K562 (cell line): ENCODE data around the gene VWA3B. TPM values are rescaled to one million over a fixed set of nuclear protein-coding genes. Genes with fewer than 3 reads are reported as not detected.
"Not testable (repeated sequence)": the region's sequence is repeated elsewhere in the genome, so short reads cannot be mapped to it uniquely, and the experiment has no call there.

Experiments
- ATAC-seq: fragments of 200-7000 bp; cut with Tn5 transposase; 3 replicates; pipeline ENCODE4 v1.9.1; 2020; ENCODE audit warnings: moderate library complexity
- BruUV-seq: library from RNA; stranded (reverse); fragments of 400-500 nt; replicated peaks from 2 replicates; lab custom pipeline; 2021; lab: Mats Ljungman, UMichigan
- CTCF ChIA-PET: fragments of 300-600 bp; formaldehyde crosslinking; extraction: SDS; loops from one replicate; lab custom pipeline; 2021; ENCODE audit warnings: low intra/inter-chr PET ratio; lab: Yijun Ruan, JAX
- POLR2A ChIA-PET: fragments of 300-600, 350-650 bp; sonication (Branson Sonifier 250); formaldehyde crosslinking; extraction: SDS; loops from one replicate; lab custom pipeline; 2021; ENCODE audit warnings: antibody characterized with exemption, inconsistent platforms; lab: Yijun Ruan, JAX
- DNase-seq, 4 experiments: peaks; one replicate each; pipeline versions ENCODE4 v3.0.0 to v3.0.0-alpha.2; 2011 to 2018; ENCODE audit warnings: low spot score in 3 of 4, mixed read lengths in 3 of 4; ENCODE audit errors: extremely low read depth in 1 of 4
- FAIRE-seq: peaks from 2 replicates; lab custom pipeline; 2011; peaks lifted over from hg19 to GRCh38; lab: Jason Lieb, UNC
- H2AFZ ChIP-seq: 2 replicates; pipeline ENCODE4 v1.6.0; 2011; ENCODE audit warnings: low read depth, low read length, control low read depth, inconsistent platforms
- H3K27ac ChIP-seq: fragments of 200-600 bp; 3 replicates; pipeline ENCODE4 v1.8.0; 2011; ENCODE audit warnings: low read depth, mild to moderate bottlenecking, control low read depth, inconsistent platforms, low read length, moderate library complexity, mixed read lengths; ENCODE audit errors: extremely low read depth
- H3K27me3 ChIP-seq, 2 experiments: fragments of 300-600 bp in 1 of 2; 2 replicates in 1 of 2; 3 replicates in 1 of 2; pipeline versions ENCODE4 v1.6.0 to v1.8.0; 2011; ENCODE audit warnings: inconsistent platforms in 2 of 2, low read length in 2 of 2, mild to moderate bottlenecking in 1 of 2, mixed read lengths in 1 of 2, moderate library complexity in 1 of 2; ENCODE audit not compliant: control insufficient read depth in 2 of 2, insufficient read depth in 2 of 2
- H3K36me3 ChIP-seq: fragments of 300-600 bp; 3 replicates; pipeline ENCODE4 v1.8.0; 2011; ENCODE audit warnings: mild to moderate bottlenecking, low read length, inconsistent platforms; ENCODE audit not compliant: control insufficient read depth, insufficient read depth
- H3K4me1 ChIP-seq, 2 experiments: fragments of 200-600 bp in 1 of 2; replicated peaks in 1 of 2; 2 replicates in 1 of 2; 3 replicates in 1 of 2; pipeline versions ENCODE4 v1.5.1 to v1.8.0; 2011; ENCODE audit warnings: inconsistent platforms in 2 of 2, low read length in 2 of 2, mild to moderate bottlenecking in 1 of 2, mixed read lengths in 1 of 2, moderate library complexity in 1 of 2; ENCODE audit not compliant: control insufficient read depth in 2 of 2, insufficient read depth in 2 of 2
- H3K4me2 ChIP-seq: 2 replicates; pipeline ENCODE4 v1.6.1; 2011; ENCODE audit warnings: low read length, control low read depth, inconsistent platforms, mixed read lengths; ENCODE audit not compliant: insufficient read depth
- H3K4me3 ChIP-seq: fragments of 200-600 bp; sonication (generic), shearing (Covaris generic); 2 replicates; pipeline ENCODE4 v1.5.1; 2016; ENCODE audit warnings: control low read depth, inconsistent platforms
- H3K79me2 ChIP-seq: fragments of 200-600 bp; 3 replicates; pipeline ENCODE4 v1.8.0; 2011; ENCODE audit warnings: low read length, inconsistent platforms; ENCODE audit not compliant: control insufficient read depth, insufficient read depth
- H3K9ac ChIP-seq, 2 experiments: 2 replicates each; pipeline versions ENCODE4 v1.6.0 to v1.6.1; 2011; ENCODE audit warnings: low read depth in 2 of 2, low read length in 2 of 2, control low read depth in 1 of 2, inconsistent platforms in 1 of 2, mild to moderate bottlenecking in 1 of 2, mixed read lengths in 1 of 2; ENCODE audit not compliant: insufficient read depth in 1 of 2
- H3K9me1 ChIP-seq: one replicate; pipeline ENCODE4 v1.6.0; 2011; ENCODE audit warnings: inconsistent platforms, mild to moderate bottlenecking, low read length, moderate library complexity; ENCODE audit not compliant: control insufficient read depth, insufficient read depth
- H3K9me3 ChIP-seq: replicated peaks from 2 replicates; pipeline ENCODE4 v1.5.1; 2011; ENCODE audit warnings: low read depth, low read length, inconsistent platforms; ENCODE audit not compliant: control insufficient read depth, insufficient read depth
- H4K20me1 ChIP-seq: replicated peaks from 2 replicates; pipeline ENCODE4 v1.6.1; 2011; ENCODE audit warnings: low read length, inconsistent platforms, mixed read lengths; ENCODE audit not compliant: control insufficient read depth, insufficient read depth
- ATF3 ChIP-seq, 2 experiments: fragments of 450-650 bp in 1 of 2; sonication (generic) in 1 of 2; formaldehyde crosslinking in 1 of 2; IDR thresholded peaks in 1 of 2; conservative IDR thresholded peaks in 1 of 2; 2 replicates each; pipeline versions ENCODE4 v1.6.1 to v1.8.1; 2016 to 2023; ENCODE audit warnings: mild to moderate bottlenecking in 2 of 2, moderate library complexity in 2 of 2, inconsistent platforms in 1 of 2, missing genetic modification reagents in 1 of 2
- CTCF ChIP-seq, 3 experiments: IDR thresholded peaks in 2 of 3; conservative IDR thresholded peaks in 1 of 3; 2 replicates each; pipeline ENCODE4 v1.5.1; 2011 to 2012; ENCODE audit warnings: low read length in 3 of 3, mild to moderate bottlenecking in 3 of 3, control low read depth in 2 of 3, improper control_type of control experiment in 1 of 3, inconsistent platforms in 1 of 3, low read depth in 1 of 3, mixed read lengths in 1 of 3, moderate library complexity in 1 of 3; ENCODE audit not compliant: insufficient read depth in 2 of 3
- RAD21 ChIP-seq, 2 experiments: fragments of 250-450 bp in 1 of 2; fragments of 450-650 bp in 1 of 2; sonication (Bioruptor Pico) in 1 of 2; formaldehyde crosslinking in 1 of 2; IDR thresholded peaks in 1 of 2; conservative IDR thresholded peaks in 1 of 2; 2 replicates each; pipeline versions ENCODE4 v1.4.0 to v1.8.0; 2020 to 2022; ENCODE audit warnings: mild to moderate bottlenecking in 2 of 2, moderate library complexity in 1 of 2
- SMC3 ChIP-seq: conservative IDR thresholded peaks from 2 replicates; pipeline ENCODE4 v1.6.1; 2011; ENCODE audit warnings: low read depth, low read length, improper control_type of control experiment; ENCODE audit not compliant: insufficient read depth
- TBP ChIP-seq: optimal IDR thresholded peaks from 2 replicates; pipeline ENCODE3; 2011; ENCODE audit warnings: low read depth, low read length, improper control_type of control experiment
- TRIM24 ChIP-seq, 2 experiments: fragments of 450-650 bp; IDR thresholded peaks; 2 replicates each; pipeline ENCODE4 v1.6.1; 2016
- TRIM28 ChIP-seq: fragments of 450-650 bp; IDR thresholded peaks from 2 replicates; pipeline ENCODE4 v1.6.1; 2017
- ZEB2 ChIP-seq: fragments of 450-650 bp; IDR thresholded peaks from 2 replicates; pipeline ENCODE4 v1.6.1; 2016
- ZNF280A ChIP-seq: fragments of 450-650 bp; IDR thresholded peaks from 2 replicates; pipeline ENCODE4 v1.6.1; 2018; ENCODE audit warnings: mild to moderate bottlenecking, low read depth; ENCODE audit not compliant: partially characterized antibody
- WGBS: fragments of 100-300 bp; shearing (Covaris generic); methylation state at CpG from one replicate; pipeline ENCODE4 v1.1.6; 2016; ENCODE audit warnings: low coverage, mixed read lengths; ENCODE audit not compliant: insufficient coverage; ENCODE audit errors: missing lambda C conversion rate; 5-methylcytosine and 5-hydroxymethylcytosine counted together
- in situ Hi-C: fragments of 300-500 bp; cut with MboI; formaldehyde crosslinking; loops from 4 replicates; pipeline ENCODE4 v1.15.0; 2018; ENCODE audit warnings: inconsistent platforms, mixed read lengths
- intact Hi-C: fragments of 100-400 bp; cut with micrococcal nuclease; formaldehyde crosslinking; loops from 2 replicates; pipeline ENCODE4 v1.14.2; 2022
- polyA plus RNA-seq, 8 experiments: library from polyadenylated mRNA; depleted of rRNA in 4 of 8; stranded (reverse) in 5 of 8; unstranded in 3 of 8; fragments of >200 nt; fragmentation: Nextera tagmentation in 2 of 8; fragmentation: Illumina TruSeq in 1 of 8; extraction: Ambion mirVana in 2 of 8; extraction: Trizol in 1 of 8; gene quantifications; 2 replicates each; pipeline versions ENCODE4 v1.2.1 to v1.2.3, GENCODE V29; 2011 to 2014; ENCODE audit warnings: inconsistent platforms in 1 of 8, missing spikeins in 1 of 8
- total RNA-seq, 7 experiments: library from RNA; depleted of rRNA in 6 of 7; stranded (reverse); fragments of >200 nt in 6 of 7; fragmentation: Illumina TruSeq in 2 of 7; extraction: Trizol in 2 of 7; gene quantifications; 2 replicates each; pipeline versions ENCODE4 v1.2.1 to v1.2.3, GENCODE V29; 2011 to 2021; ENCODE audit warnings: low replicate concordance in 1 of 7

VWA3B gene
- total and polyA plus RNA-seq, 9 of the 15 experiments (the other 6 are each of a cell fraction or from before 2014, with no cell fraction given) = not detected

GRCh38 chr2:98268225-98268624, 181.3 kb downstream of the VWA3B start:
- FAIRE-seq, POLR2A ChIA-PET: not testable (repeated sequence)

GRCh38 chr2:98269274-98269673, 182.3 kb downstream of the VWA3B start:
- Histone ChIP-seq H2AFZ (no peak overlapping the region), H3K9me3 (no peaks in the 10 kb centered on the region), H3K4me3 (no peak overlapping the region), H3K9me1 (no peaks in the 10 kb centered on the region), H3K36me3 (no peaks in the 10 kb centered on the region), H3K27me3 (0 out of 5 replicates have a peak, but pooled peaks cover 0 to 4% of the 10 kb centered on the region in 2 experiments), H3K4me2 (no peak overlapping the region), H3K27ac (no peak overlapping the region), H4K20me1 (no peaks in the 10 kb centered on the region), H3K79me2 (no peaks in the 10 kb centered on the region), H3K9ac (no peak overlapping the region), H3K4me1 (no peaks in the 10 kb centered on the region)
- ChIA-PET POLR2A (no interaction called here), CTCF (no interaction called here)
- 0% methylated on average over 2 of the region's 2 CpGs for WGBS
- ATAC-seq (peak; percentile 79), DNase-seq (peak; percentile 29 to 35 (median 31)), FAIRE-seq (no peak)
- in situ Hi-C loops (no loop called here), intact Hi-C loops (no loop called here)
- BruUV-seq = no TSS peak
- TF ChIP-seq TBP (no peak), ATF3 (IDR thresholded peaks at IDR 0.05) (peak; percentile 32; the same call in 1 of the 2 replicates), ATF3 (CRISPR knock-in tag; conservative IDR thresholded peaks at IDR 0.05) (no peak), SMC3 (peak; percentile 15; the same call in 1 of the 2 replicates), TRIM24 (IDR thresholded peaks at IDR 0.05) (peak; percentile 85; a peak in 3 of 4 replicates), CTCF (IDR thresholded peaks at IDR 0.05 in 2 of 3, conservative IDR thresholded peaks at IDR 0.05 in 1 of 3; ENCODE audit: insufficient read depth in 2 of 3, low read depth in 1 of 3, low read length in 3 of 3) (peak; percentile 43 to 45 (median 44); a peak in 5 of 6 replicates), RAD21 (CRISPR knock-in tag; conservative IDR thresholded peaks at IDR 0.05 in 1 of 2, IDR thresholded peaks at IDR 0.05 in 1 of 2) (peak in 1 of 2 experiments; percentile 45; a peak in 1 of 4 replicates)

More at GRCh38 chr2:98268225-98268624, 181.3 kb downstream of the VWA3B start:
- H3K4me3 ChIP-seq, H3K4me2 ChIP-seq, H3K9me3 ChIP-seq, H2AFZ ChIP-seq, intact Hi-C loops, H3K27ac ChIP-seq, H3K4me1 ChIP-seq, H3K9me1 ChIP-seq, H3K79me2 ChIP-seq, DNase-seq, BruUV-seq, H3K36me3 ChIP-seq, H3K27me3 ChIP-seq, in situ Hi-C loops, H3K9ac ChIP-seq, CTCF ChIA-PET, ATAC-seq, H4K20me1 ChIP-seq: not testable (repeated sequence)
- 0 out of 2 replicates have a peak, but pooled peaks have one; percentile 26 for TF ChIP-seq ZEB2
- peak; percentile 39 for TF ChIP-seq ZNF280A
- TF ChIP-seq TRIM28 = peak; percentile 56; the same call in 1 of the 2 replicates
